Pancreas (tissue), 10 donors: ENCODE data around the gene ARHGAP30. TPM values are rescaled to one million over a fixed set of nuclear protein-coding genes. Genes with fewer than 3 reads are reported as not detected.
A peak's percentile ranks its signal among the peaks of the same experiment; 100 is the strongest.

ENCODE experiments used
- ATAC-seq, 4 donors: fragments of 200-7000 bp; cut with Tn5 transposase; one replicate each; pipeline versions ENCODE4 v1.8.0 to v1.9.1; 2020; ENCODE audit warnings: mild to moderate bottlenecking in 4 of 4, moderate library complexity in 4 of 4
- DNase-seq, 6 donors: peaks; one replicate each; pipeline ENCODE4 v3.0.0-alpha.2; 2020
- FAIRE-seq: peaks from 2 replicates; lab custom pipeline; 2012; peaks lifted over from hg19 to GRCh38; lab: Jason Lieb, UNC
- H3K27ac ChIP-seq, 4 donors: fragments of 200-600 bp; sonication (generic); 1 replicate in 3 of 4; 2 replicates in 1 of 4; pipeline versions ENCODE4 v1.5.0 to v1.8.0; 2020
- H3K27me3 ChIP-seq, 4 donors: fragments of 200-600 bp; one replicate each; pipeline ENCODE4 v1.8.0; 2021
- H3K36me3 ChIP-seq, 3 donors: fragments of 200-600 bp; sonication (generic) in 1 of 3; one replicate each; pipeline versions ENCODE4 v1.5.0 to v1.8.0; 2020 to 2021
- H3K4me1 ChIP-seq, 3 donors: fragments of 200-600 bp; one replicate each; pipeline ENCODE4 v1.8.0; 2021
- H3K4me3 ChIP-seq, 4 donors: fragments of 200-600 bp; sonication (generic) in 2 of 4; one replicate each; pipeline versions ENCODE4 v1.5.0 to v1.8.0; 2020 to 2021
- H3K9me3 ChIP-seq, 4 donors: fragments of 200-600 bp; one replicate each; pipeline ENCODE4 v1.8.0; 2021
- CTCF ChIP-seq, 4 donors: fragments of 200-600 bp; sonication (generic) in 3 of 4; IDR thresholded peaks; one replicate each; pipeline versions ENCODE4 v1.5.0 to v1.8.0; 2021; ENCODE audit warnings: antibody characterized with exemption in 4 of 4
- WGBS, 2 donors: extraction: QIAGEN DNeasy Blood & Tissue Kit; methylation state at CpG; one replicate each; pipeline ENCODE4 v1.1.7; 2013; 5-methylcytosine and 5-hydroxymethylcytosine counted together
- intact Hi-C, 3 donors: fragments of 100-400 bp; cut with DNase I; formaldehyde crosslinking; loops; one replicate each; pipeline versions ENCODE4 v1.11.1 to v1.14.2; 2022
- polyA plus RNA-seq, 2 donors: library from polyadenylated mRNA; stranded (reverse); fragments of 200-250 nt; gene quantifications; one replicate each; pipeline ENCODE4 v1.2.3, GENCODE V29; 2013
- total RNA-seq, 6 donors: library from RNA; stranded (reverse); fragmentation: NEBNext Ultra II Directional in 4 of 6; extraction: Animal tissue kit (Norgen Biotek cat#: 25700) in 4 of 6; gene quantifications; one replicate each; pipeline versions ENCODE4 v1.2.1 to v1.2.4, GENCODE V29; 2021 to 2023
- donor health status: healthy with polysubstance abuse.
- donor health status: DM: no; HTN: no; CAD: no; lungs with moderate emphysema.
- donor health status: DM: no; HTN: no; CAD: no.
- donor health status: control.
- donor health status: control.
- donor health status: Bipolar disorder and iron deficiency.
- donor health status: DM: yes; HTN: yes; CAD: no.
- donor health status: DM: no; HTN: no; CAD: no.
- donor health status: DM: no; HTN: no; CAD: no.
- donor health status: DM: yes; HTN: yes; CAD: no.

ARHGAP30 gene
- total and polyA plus RNA-seq, 8 donors: 0.43 to 9.1 (median 1.7) TPM

GRCh38 chr1:161061419-161061818 lies 8.3 kb downstream of the ARHGAP30 start:
- ATAC-seq (no peak), DNase-seq (no peak), FAIRE-seq (no peak)
- no peak overlapping the region for H3K4me3 ChIP-seq
- no peaks in the 10 kb centered on the region for H3K4me1 ChIP-seq
- WGBS, 2 donors: 83 to 93% methylated on average over 4 of the region's 4 CpGs
- no peak overlapping the region for H3K27ac ChIP-seq
- TF ChIP-seq CTCF (IDR thresholded peaks at IDR 0.05): no peak
- no peaks in the 10 kb centered on the region for H3K36me3 ChIP-seq
- no peaks in the 10 kb centered on the region for H3K27me3 ChIP-seq
- no peaks in the 10 kb centered on the region for H3K9me3 ChIP-seq
- intact Hi-C loops: no loop called here

GRCh38 chr1:161059293-161059692 lies 10.4 kb downstream of the ARHGAP30 start:
- DNase-seq: no peak
- TF ChIP-seq CTCF (IDR thresholded peaks at IDR 0.05): no peak
- intact Hi-C loops: no loop called here
- H3K27me3 ChIP-seq: no peaks in the 10 kb centered on the region
- FAIRE-seq: no peak
- no peaks in the 10 kb centered on the region for H3K4me1 ChIP-seq
- H3K27ac ChIP-seq: no peak overlapping the region
- H3K36me3 ChIP-seq: no peaks in the 10 kb centered on the region
- no peaks in the 10 kb centered on the region for H3K9me3 ChIP-seq
- H3K4me3 ChIP-seq: no peak overlapping the region
- WGBS, 2 donors: 66 to 67% methylated on average over 6 of the region's 6 CpGs
- ATAC-seq: no peak

- intact Hi-C loops: no loop called here
- Histone ChIP-seq H3K36me3 (no peaks in the 10 kb centered on the region), H3K27ac (no peak overlapping the region), H3K9me3 (no peaks in the 10 kb centered on the region), H3K4me3 (no peak overlapping the region), H3K27me3 (no peaks in the 10 kb centered on the region), H3K4me1 (no peaks in the 10 kb centered on the region)
- WGBS, 2 donors: 63 to 74% methylated on average over 7 of the region's 7 CpGs
- ATAC-seq (no peak), FAIRE-seq (no peak), DNase-seq (peak in 1 of 6 donors; percentile 20)
- no peak for TF ChIP-seq CTCF (IDR thresholded peaks at IDR 0.05)
Observed at GRCh38 chr1:161054805-161055204, 14.9 kb downstream of the ARHGAP30 start.

- no peaks in the 10 kb centered on the region for H3K9me3 ChIP-seq
- ATAC-seq (no peak), FAIRE-seq (no peak), DNase-seq (peak in 1 of 6 donors; percentile 31)
- H3K27ac ChIP-seq: no peak overlapping the region
- H3K27me3 ChIP-seq: no peaks in the 10 kb centered on the region
- no peak for TF ChIP-seq CTCF (IDR thresholded peaks at IDR 0.05)
- intact Hi-C loops: no loop called here
- no peaks in the 10 kb centered on the region for H3K36me3 ChIP-seq
- 73% methylated on average over 4 of the region's 4 CpGs for WGBS, 2 donors
- no peak overlapping the region for H3K4me3 ChIP-seq
- H3K4me1 ChIP-seq: no peaks in the 10 kb centered on the region
Observed at GRCh38 chr1:161054232-161054631, 15.5 kb downstream of the ARHGAP30 start.

GRCh38 chr1:161052899-161053298 lies 16.8 kb downstream of the ARHGAP30 start:
- no peak for ATAC-seq
- intact Hi-C loops: no loop called here
- Histone ChIP-seq H3K4me1 (no peaks in the 10 kb centered on the region), H3K27me3 (no peaks in the 10 kb centered on the region), H3K9me3 (no peaks in the 10 kb centered on the region), H3K27ac (no peak overlapping the region), H3K36me3 (no peaks in the 10 kb centered on the region), H3K4me3 (no peak overlapping the region)
- WGBS, 2 donors: 71 to 74% methylated on average over 3 of the region's 3 CpGs
- no peak for DNase-seq
- TF ChIP-seq CTCF (IDR thresholded peaks at IDR 0.05): no peak
- no peak for FAIRE-seq
